CD4-positive, alpha-beta T cell treated with Interleukin-4 for 1 hour (primary cell): Measurements from ENCODE around the gene SPECC1L.
"Not testable (repeated sequence)": the region's sequence is repeated elsewhere in the genome, so short reads cannot be mapped to it uniquely, and the experiment has no call there.

Source experiments
- DNase-seq, 2 donors: peaks; one replicate each; pipeline ENCODE4 v3.0.0-alpha.2; 2020 to 2022

The SPECC1L gene, protein sequence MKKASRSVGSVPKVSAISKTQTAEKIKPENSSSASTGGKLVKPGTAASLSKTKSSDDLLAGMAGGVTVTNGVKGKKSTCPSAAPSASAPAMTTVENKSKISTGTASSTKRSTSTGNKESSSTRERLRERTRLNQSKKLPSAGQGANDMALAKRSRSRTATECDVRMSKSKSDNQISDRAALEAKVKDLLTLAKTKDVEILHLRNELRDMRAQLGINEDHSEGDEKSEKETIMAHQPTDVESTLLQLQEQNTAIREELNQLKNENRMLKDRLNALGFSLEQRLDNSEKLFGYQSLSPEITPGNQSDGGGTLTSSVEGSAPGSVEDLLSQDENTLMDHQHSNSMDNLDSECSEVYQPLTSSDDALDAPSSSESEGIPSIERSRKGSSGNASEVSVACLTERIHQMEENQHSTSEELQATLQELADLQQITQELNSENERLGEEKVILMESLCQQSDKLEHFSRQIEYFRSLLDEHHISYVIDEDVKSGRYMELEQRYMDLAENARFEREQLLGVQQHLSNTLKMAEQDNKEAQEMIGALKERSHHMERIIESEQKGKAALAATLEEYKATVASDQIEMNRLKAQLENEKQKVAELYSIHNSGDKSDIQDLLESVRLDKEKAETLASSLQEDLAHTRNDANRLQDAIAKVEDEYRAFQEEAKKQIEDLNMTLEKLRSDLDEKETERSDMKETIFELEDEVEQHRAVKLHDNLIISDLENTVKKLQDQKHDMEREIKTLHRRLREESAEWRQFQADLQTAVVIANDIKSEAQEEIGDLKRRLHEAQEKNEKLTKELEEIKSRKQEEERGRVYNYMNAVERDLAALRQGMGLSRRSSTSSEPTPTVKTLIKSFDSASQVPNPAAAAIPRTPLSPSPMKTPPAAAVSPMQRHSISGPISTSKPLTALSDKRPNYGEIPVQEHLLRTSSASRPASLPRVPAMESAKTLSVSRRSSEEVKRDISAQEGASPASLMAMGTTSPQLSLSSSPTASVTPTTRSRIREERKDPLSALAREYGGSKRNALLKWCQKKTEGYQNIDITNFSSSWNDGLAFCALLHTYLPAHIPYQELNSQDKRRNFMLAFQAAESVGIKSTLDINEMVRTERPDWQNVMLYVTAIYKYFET

DNA sequence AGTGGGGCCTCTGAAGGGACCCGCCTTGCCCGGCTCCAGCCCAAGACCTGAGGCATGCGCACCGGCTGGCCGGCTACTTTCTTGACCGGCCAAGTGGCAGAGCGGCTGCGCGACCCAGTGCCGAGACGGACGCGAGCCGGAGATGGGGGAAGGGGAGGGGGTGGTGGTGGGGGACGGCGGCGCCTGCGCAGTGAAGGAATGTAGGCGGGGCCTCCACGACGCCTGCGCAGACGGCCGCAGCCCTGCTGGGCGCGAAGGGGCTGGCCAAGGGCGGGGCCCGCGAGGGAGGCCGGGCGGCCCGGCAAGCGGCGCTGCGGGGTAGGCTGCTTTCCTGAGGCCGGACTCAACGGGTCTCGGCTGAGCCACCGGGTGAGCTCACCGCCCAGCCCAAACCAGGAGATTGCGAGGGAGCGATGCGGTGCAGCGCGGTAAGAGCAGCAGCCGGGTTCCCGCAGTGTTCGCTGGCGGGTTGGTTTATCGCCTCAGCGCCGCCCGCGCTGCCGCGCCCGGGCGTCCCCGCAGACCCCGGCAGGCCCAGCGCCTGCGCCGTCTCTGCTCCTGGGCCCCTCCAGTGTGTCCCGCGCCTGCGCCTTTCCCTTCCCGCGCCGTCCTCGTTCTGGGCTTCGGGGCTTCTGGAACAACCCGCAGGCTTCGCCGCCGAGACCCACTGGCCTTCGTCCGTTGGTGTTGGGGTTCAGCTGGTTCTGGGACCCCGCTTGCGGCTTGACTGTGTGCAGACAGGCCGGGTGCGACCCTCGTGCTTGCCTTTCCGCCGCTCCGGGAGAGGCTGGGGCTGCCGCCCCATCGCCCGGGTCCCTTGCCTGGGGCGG, at the start of gene SPECC1L:
Gene SPECC1L (plus strand): TSS at position 276 of the 830 bp plus-strand sequence. CDS start 31,401 bp downstream, outside the sequence.
- peak; percentile 91 to 93 for DNase-seq

DNA sequence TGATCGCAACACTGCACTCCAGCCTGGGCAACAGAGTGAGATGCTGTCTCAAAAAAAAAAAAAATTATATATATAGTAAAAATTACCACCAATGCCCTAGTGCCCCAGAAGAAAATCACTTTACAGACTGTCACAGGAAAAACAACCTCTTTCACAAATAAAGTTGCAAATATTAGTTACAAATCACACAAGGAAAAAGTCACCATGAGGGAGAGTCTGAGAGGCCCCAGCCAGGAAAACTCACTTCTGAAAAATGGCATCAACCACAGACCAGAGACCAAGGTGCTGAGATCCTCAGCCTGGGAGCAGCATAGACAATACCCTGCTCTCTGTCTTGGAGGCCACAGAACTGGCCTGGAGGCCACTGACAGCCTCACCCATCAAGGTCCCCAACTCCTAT, 46.2 kb upstream of the SPECC1L start:
- DNase-seq: no peak

DNA sequence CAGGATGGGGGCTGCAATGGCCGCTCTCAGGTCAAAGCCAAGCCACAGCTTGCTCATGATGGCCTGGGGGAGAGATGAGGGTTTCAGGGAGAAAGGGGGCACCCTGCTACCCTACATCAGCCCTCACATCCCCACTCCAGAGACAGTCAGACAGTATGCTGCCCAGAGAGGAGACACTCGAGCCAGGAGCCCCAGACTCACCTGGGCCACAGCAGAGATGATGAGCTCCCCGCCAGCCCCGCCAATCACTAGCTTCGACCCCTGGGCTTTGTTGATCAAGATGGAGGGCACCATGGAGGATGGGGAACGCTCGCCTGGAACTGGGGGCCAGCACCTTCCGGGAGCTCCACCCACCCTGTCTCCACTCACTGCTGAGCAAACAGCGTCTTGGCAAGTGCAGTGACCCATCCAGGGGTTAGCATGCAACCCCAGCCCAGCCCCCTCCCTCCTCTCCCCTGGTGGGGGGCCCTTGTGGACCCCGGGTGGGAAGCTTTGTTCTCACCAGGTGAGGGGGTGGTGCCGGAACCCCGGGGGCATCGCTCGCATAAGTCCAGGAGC, 45.5 kb upstream of the SPECC1L start:
- no peak for DNase-seq

DNA sequence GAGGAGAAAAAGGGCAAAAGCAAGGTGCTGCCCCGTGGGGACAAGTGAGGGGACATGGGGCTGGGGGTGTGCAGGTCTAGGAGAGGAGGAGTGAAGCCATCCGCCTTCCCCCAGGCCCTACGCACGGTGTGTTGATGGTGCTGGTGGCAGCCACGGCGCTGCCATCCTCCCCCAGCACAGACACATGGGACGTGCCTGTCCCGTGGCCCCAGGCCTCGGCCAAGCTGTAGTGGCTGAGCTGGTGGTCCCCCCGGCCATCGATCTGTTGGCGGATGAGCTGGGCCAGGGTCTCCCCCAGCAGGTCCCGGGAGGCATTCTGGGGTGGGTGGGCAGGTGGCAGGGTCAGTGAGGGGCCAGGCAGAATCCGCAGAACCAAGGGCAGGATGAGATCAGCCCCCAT, 44.7 kb upstream of the SPECC1L start:
- DNase-seq: no peak

DNA sequence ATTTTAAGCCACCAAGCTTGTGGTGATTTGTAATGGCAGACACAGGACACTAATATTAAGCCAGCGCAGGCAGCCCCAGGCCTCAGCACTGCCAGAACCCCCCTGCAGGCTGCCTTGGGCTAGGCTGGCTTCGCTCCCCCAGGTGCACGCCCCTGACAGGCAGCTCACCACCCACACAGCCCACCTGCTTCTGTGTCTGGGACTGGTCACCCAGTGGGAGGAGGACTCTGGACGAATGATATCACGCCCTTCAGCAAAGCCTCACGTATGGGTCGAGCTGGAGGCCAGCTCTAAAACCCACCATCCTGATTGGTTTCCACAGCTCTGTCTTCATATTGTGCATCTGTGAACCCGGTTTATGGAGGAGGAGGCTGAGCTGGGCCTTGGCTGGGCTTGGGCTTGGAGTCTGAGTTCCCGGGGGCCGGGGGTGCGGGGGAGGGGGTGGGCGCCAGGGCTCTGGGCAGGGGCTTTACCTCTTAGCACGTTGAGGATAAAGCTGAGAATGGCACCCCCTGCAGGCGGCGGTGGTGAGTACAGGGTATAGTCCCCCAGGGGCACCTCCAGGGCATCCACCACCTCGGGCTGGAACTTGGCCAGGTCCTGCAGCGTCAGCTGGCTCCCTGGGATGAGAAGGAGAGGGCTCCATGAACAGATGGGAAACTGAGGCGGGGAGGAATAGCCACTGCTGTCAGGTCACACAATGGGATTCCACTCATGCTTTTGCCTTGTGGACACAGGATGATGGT, 39.5 kb upstream of the SPECC1L start:
- DNase-seq: peak; percentile 58 to 61

DNA sequence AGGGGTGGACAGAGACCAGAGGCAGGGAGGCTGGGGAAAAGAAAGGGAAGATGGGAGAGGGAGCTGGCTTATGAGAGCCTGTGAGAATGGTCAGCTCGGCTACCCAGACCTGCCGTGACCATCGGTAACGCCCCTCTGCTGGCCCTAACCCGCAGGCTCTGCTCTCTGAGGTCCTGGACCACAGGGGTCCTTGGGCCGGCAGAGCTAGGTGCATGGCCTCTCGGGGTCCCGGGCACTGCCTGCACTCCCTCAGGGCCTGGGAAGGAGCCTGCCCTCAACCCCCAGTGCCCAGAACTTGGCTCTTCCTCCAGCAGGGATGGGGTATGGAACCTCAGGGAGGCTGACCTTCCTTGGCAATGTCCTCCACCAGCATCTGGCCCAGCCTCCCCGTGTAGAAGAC, 38.9 kb upstream of the SPECC1L start:
- no peak for DNase-seq

DNA sequence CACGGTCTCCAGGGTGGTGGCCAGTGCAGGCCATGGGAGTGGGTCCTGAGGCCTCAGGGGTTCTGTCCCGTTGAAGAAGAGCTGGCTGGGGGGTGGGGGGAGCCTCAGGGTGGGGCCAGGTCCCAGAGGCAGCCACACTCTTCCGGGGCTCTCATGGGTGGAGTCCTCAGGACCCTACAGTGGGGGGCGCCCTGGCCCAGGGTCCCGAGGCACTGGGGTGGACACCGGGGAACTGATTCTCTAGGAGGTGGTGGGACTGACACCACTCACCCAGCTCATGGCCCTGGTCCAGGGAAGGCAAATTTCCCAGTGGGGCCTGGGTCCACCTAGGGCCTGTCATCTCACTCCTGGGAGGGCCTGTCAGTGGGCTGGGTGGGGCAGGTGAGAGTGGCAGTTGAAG, 38.5 kb upstream of the SPECC1L start:
- DNase-seq: no peak

DNA sequence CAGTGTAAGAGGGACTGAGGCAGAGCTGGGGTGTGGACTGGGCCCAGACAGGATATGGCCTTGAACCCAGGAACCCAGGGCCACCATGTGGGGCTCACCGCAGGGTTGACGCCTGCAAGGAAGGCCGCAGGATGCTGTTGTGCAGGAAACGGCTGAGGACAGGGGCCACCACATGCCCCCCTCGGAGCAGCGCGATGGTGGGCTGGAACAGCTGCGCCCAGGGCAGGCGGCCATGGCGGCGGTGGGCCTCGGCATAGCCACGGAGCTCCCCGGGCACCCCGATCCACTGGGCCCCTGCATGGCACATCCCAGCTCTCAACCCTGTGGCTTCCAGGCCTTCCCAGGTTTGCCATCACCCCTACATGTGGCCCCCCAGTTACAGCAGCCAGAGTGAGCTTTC, 37.9 kb upstream of the SPECC1L start:
- DNase-seq: no peak

DNA sequence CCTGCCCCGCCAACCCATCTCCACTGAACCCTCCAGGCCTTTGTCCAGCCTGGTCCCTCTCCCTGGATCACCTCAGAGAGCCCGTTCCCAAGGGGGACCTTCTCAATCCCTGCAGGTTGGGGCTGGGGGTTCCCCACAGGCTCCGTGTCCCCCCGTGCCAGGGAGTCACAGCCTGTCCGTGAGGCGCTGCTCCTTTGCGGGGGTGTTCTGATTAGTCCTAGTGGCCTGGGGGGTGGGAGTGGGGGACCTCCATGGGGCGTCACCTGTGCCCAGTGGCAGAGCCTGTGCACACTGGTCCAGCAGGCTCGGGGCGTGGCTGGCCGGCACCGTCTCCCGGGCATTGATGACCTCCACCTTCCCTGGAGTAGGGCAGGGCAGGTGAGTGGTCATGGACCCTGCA, 37.4 kb upstream of the SPECC1L start:
- no peak for DNase-seq

DNA sequence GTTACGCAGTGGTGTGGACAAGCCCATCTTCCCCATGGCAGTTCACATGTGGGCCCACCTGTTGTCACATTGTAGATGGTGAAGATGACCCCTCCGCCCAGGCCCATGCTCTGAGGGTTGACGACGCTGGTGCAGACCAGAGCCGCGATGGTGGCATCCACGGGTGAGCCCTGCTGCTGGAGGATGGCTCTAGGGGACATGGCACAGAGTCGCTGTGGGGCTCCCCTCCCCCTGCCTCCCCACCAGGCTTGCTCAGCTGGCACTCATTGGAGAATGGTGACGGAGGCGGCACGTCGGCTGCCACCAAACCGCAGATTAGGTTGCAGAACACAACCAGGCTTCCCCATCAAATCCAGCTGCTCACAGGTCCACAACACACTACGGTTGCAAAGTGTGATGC, 36.8 kb upstream of the SPECC1L start:
- no peak for DNase-seq

DNA sequence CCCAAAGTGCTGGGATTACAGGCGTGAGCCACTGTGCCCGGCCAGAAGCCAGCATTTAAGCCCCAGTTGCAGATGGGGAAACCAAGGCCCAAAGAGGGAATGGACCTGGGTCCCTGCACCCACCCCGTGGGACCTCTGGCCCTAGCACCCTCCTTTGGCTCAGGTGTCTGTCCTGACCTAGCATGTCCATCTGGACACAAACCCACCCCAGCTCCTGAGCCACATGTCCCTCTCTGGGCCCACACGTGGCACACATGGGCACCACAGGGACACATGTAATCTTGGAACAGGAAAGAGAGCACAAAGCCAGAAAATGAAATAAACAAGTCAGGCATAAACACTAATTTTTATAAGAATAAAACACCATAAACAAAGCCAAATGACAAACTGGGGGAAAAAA, 35.3 kb upstream of the SPECC1L start:
- no peak for DNase-seq

DNA sequence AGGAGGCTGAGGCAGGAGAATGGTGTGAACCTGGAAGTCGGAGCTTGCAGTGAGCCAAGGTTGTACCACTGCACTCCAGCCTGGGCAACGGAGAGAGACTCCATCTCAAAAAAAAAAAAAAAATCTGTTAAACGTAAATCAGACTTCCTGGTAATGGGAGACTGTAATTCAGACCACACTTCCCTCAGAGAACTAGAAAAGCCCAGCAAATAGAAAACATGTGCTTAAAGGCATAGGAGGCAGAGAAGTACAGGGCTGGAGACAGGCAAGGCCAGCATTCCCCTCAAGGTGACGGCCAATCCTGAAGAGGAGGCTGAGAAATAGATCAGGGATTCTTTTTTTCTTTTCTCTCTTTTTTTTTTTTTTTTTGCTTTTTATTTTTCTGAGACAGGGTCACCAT, 34.0 kb upstream of the SPECC1L start:
- no peak for DNase-seq

DNA sequence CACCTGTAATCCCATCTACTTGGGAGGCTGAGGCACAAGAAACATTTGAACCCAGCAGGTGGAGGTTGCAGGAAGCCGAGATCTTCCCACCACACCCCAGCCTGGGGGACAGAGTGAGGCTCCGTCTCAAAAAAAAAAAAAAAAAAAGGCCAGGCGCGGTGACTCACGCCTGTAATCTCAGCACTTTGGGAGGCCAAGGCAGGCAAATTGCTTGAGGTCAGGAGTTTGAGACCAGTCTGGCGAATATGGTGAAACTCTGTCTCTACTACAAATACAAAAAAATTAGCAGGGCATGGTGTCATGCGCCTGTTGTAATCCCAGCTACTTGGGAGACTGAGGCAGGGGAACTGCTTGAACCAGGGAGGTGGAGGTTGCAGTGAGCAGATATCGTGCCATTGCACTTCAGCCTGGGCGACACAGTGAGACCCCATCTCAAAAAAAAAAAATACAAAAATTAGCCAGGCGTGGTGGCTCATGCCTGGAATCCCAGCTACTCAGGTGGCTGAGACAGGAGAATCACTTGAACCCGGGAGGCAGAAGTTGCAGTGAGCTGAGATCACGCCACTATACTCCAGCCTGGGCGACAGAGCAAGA, 32.4 kb upstream of the SPECC1L start:
- not testable (repeated sequence) for DNase-seq

DNA sequence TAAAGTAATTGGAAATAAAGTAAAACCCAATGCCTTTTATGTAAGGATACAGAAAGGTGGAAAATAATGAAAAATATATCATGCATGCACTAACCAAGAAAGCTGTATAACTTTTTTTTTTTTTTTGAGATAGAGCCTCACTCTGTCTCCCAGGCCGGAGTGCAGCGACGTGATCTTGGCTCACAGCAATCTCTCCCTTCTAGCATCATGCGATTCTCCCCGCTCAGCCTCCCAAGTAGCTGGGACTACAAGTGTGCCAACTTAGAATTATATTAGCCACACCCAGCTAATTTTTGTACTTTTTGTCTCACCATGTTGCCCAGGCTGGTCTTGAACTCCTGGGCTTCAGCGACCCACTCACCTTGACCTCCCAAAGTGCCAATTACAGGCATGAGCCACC, 30.2 kb upstream of the SPECC1L start:
- DNase-seq: no peak

DNA sequence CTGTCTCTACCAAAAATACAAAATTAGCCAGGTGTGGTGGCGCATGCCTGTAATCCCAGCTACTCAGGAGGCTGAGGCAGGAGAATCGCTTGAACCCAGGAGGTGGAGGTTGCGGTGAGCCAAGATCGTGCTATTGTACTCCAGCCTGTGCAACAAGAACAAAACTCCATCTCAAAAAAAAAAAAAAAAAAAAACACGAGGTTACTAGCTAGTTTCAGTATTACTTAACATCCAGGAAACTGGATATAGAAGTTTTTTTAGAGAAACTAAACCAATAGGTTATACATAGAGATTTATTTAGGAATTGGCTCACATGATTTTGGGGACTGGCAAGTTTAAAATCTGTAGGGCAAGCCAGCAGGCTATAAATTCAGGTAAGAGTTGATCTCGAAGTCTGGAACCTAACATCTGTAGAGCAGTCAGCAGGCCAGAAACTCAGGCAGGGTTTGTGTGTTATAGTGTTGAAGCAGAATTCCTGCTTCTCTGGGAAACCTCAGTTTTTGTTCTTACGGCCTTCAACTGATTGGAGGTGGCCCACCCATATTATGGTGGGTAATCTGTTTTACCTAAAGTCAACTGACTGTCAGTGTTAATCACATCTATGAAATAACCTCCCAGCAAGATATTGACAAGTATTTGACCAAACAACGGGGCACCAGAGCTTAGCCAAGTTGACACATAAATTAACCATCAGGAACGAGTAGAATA, 29.5 kb upstream of the SPECC1L start:
- not testable (repeated sequence) for DNase-seq

DNA sequence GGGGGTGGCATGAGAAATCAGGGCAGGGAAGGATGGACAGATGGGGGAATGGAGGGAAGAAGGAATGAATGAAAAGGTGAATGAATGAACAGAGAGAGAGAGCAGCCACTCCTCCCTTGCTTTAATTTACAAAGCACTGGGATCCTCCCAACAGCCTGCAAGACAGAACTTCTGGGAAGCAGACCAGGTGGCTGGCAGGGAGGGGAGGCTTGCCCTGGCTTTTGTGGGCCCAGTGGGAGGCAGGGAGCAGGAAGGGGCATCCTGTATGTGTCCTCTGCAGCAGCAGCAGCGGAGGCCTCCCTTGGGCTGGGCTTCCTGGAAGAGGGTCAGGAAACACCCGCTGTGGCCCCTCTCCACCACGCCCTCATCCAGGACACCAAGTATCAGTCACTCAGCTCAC, 27.2 kb upstream of the SPECC1L start:
- DNase-seq: not testable (repeated sequence)

DNA sequence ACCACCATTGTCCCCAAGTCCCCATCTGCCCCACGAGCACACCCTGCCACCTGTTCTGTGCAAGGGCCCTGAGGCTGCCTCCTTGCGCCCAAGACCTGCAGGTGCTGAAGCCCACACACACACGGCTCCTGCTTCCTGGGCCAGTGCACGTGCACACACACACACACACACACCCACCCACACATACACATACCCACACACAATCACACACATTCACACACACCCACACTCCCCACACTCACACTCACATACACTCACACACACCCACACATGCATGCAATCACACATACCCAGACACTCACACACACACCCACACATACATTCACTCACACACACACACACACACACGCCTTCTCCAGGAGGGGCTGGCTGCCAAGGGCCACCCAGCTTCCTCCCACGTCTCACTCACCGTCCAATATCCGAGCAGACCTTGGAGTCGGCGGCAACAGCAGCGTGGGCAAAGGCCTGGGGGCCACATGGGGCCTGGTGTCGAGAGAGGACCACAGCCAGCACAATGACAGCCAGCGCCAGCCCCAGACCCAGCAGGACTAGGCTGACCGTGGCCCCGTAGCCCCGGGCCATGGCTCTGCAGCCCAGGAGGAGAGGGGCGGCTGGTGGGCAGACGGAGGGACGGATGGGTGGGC, 26.4 kb upstream of the SPECC1L start:
- no peak for DNase-seq

DNA sequence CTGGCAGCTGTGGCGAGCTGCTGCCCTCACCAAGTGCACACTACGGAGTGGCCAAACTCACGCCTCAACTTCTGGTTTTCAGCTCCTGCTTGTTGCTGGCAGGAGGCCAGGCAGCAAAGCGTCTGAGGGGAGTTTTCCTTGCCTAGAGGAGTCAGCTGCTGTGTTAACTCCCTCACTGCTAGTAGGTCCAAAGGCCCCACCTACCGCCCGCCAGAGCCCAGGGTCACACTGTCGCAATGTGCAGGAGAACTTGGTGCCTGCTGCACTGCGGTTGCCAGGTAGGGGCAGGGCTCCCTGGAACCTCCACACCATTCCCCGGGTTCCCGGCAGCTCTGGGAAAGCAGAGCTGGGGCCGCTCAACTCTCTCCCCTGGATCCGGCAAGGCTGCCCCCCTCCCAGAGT, 25.6 kb upstream of the SPECC1L start, which contains the start of gene GGT5:
Gene GGT5 (minus strand): TSS at position 53 of the 402 bp plus-strand sequence. CDS start 357 bp downstream, outside the sequence.
- peak in 1 of 2 donors; percentile 41 for DNase-seq
